Stimulated activated CD8-positive, alpha-beta memory T cell treated with anti-CD3 and anti-CD28 coated beads, Interleukin-7, amount 100 ng/mL, for 1 hour (primary cell): Measurements from ENCODE around the gene ANXA2R.
"Not testable (repeated sequence)": the region's sequence is repeated elsewhere in the genome, so short reads cannot be mapped to it uniquely, and the experiment has no call there.

Source experiments
- DNase-seq, 2 donors: peaks; one replicate each; pipeline ENCODE4 v3.0.0-alpha.2; 2020; ENCODE audit warnings: low read depth in 2 of 2

Gene ANXA2R

GRCh38 chr5:43040287-43041098 is at the start of gene ANXA2R:
TSS of gene ANXA2R (minus strand) at chr5:43040319. CDS start at chr5:43040046, 273 bp downstream.
- peak; percentile 84 to 86 for DNase-seq

DNA sequence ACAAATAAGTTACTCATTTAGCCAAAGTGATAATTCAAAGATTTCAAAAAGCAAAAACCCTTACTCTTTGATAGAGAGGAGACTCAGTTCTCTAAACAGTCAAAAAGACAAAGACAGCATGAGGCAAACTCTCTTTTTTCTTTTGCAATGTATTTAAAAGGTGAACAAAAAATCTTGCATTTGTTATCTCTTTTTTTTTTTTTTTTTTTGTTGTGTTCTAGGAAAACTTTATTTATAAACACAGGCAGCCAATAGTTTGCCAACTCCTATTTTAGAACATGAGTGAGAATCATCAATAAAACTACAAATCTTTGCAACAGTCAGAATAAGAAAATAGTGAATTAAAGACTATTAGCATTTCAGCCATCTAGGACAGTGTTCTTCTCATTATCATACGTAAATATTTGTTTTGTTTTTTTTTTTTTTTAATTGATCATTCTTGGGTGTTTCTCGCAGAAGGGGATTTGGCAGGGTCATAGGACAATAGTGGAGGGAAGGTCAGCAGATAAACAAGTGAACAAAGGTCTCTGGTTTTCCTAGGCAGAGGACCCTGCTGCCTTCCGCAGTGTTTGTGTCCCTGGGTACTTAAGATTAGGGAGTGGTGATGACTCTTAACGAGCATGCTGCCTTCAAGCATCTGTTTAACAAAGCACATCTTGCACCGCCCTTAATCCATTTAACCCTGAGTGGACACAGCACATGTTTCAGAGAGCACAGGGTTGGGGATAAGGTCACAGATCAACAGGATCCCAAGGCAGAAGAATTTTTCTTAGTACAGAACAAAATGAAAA is 46.2 kb upstream of the ANXA2R start:
- not testable (repeated sequence) for DNase-seq

GRCh38 chr5:43085453-43085852 is 45.3 kb upstream of the ANXA2R start:
- DNase-seq = no peak

GRCh38 chr5:43084468-43084867 is 44.3 kb upstream of the ANXA2R start:
- not testable (repeated sequence) for DNase-seq

DNA sequence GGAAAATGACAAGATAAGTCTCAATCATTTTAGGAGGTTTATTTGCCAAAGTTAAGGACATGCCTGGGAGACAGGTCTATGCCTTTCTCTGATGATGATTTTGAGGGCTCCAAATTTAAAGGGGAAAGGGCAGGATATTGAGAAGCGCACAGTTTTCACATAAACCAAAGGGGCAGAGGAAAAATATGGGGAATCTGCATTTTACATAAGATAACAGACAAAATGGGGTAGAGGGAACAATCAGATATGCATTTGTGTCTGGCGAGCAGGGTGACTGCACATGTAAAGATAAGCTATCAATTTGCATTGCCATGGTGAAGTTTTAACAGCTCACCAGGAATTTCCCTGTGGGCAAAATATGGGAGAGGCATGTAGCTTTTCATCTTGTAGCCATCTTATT is 41.2 kb upstream of the ANXA2R start:
- DNase-seq = not testable (repeated sequence)

DNA sequence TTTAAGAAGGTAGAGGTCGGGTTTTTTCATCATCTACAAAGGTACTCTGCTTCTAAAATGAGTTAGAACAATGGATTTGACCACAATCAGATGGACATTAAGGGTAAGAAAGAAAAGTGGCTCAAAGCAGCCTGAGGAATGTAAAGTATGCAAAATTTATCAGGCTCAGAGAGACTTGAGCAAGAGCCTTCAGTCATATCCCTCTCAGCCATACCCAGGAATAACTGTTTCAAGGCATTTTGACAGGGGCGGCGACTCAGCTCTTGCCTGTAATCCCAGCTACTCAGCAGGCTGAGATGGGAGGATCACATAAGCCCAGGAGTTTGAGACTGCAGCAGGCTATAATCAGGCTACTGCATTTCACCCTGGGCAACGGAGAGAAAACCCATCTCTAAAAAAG is 38.8 kb upstream of the ANXA2R start:
- DNase-seq = no peak

DNA sequence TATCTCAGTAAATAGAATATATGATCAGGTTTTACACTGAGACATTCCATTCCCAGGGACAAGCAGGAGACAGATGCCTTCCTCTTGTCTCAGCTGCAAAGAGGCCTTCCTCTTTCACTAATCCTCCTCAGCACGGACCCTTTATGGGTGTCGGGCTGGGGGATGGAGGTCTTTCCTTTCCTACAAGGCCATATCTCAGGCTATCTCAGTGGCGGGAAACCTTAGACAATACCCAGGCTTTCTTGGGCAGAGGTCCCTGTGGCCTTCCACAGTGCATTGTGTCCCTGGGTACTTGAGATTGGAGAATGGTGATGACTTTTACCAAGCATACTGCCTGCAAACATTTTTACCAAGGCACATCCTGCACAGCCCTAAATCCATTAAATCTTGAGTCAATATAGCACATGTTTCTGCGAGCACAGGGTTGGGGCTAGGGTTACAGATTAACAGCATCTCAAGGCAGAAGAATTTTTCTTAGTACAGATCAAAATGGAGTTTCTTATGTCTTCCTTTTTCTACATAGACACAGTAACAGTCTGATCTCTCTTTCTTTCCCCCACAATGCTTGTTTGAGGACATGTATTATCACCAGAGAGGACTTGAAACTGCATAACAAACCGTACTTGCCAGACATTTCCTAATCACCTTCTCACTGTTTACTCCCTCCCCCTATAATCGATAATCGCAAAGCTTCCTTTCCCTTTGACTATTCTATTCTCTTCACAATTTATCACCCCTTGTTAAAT is 37.5 kb upstream of the ANXA2R start:
- not testable (repeated sequence) for DNase-seq

DNA sequence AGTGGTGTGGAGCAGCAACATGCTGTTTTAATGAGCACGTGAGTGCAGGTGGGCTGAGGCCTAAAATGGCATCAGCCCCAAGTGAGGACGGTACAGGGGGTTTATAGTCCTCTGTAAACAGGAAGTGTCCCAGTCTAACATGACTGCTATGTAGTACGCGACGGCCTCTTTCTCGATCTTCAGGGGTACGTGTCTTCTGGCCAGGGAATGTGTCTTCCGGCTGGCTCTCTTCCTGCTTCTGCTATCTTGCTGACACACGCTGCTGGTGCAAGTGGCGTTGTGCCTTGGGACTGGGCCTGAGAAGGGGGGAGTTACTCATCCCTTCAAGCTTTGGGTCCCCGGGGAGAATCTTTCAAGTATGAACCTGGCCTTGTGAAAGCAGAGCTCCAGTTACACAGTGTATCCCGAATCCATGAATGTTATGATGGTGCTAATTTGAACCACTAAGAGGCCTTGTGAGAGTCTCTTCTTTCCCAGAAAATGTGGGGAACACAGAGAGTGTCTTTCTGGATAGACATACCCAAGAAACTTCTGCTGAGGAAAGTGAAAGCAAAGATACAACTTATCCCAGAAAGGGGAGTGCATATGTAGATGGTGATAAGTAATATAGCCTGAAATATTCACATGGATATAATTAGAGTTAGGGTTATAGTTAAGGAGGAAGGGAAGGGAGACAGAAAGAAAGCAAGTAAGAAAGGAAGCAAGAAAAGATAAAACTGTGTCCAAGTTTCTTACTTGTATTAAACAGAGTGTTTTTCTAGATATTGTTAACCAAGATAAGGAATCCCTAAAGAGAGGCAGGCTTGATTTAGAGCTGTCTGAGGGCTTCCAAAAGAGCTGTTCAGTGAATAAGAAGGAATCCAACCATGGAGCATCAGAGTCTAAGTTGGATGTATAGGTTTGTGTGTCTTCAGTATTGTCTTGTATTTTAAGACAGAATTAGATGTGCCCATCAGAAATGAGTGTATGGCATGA is 35.5 kb upstream of the ANXA2R start:
- DNase-seq = no peak

GRCh38 chr5:43074987-43075318 is 34.8 kb upstream of the ANXA2R start:
- no peak for DNase-seq

DNA sequence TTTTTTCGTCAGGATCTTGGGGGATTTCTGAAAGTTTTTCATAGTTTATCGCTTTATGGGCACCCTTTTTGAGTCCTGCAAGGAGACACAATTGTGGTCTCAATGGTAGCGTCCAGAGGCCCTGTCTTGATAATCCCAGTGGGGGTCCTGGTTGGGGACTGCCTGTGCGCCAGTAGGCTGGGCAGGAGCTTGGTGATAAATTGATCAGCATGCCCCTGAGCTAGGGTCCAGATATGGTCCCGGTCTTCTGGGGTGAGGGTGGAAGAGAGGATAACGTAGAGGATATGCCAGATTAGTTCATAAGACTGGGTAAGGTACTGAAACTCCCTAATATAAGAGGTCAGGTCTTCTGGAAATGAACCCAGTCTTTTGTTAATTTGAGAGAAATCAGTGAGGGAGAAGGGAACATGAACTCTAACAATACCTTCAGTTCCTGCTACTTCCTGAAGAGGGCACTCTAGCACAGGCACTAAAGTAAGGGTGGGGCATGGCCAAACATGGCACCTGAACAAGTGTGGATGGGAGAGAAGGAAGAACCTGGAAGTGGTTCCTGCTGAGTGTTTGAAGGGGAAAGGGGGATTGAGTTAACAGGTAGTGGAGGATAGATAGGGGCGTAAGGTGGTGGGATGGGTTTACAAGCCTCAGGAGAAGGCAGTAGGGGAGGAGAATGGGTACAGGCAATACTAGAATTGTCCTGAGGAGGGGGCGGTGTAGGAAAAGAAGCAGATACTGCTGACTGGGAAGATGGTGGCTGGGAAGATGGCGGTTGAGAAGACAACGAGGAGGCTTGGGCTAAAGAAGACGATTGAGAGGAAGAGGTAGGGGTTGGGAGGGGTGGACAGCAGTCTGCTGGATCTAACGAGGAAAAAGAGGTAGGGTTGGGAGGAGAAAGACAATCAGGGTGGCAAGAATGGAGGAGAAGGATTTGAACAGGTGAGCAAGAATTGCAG is 33.8 kb upstream of the ANXA2R start:
- DNase-seq = no peak

GRCh38 chr5:43069401-43069720 is 29.2 kb upstream of the ANXA2R start:
- DNase-seq = not testable (repeated sequence)

DNA sequence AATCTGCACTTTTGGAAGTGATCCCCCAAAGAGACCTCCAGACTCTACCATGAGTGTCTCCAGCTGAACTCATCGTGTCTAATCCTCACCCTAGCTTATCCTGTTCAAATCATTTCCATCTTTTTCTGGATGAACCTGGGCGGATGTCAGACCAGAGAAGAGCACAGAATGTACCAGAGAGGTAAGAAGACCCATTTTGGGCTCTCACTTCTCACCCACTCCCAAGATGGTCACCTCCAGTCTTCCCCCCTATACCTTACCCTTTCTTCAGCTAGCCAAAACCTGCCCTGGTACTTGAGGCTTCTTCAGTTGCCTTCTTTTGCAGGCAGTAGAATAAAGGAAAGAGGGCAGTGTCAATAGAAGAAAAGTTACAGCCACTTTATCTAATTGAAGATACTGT is 27.9 kb upstream of the ANXA2R start:
- DNase-seq = no peak

DNA sequence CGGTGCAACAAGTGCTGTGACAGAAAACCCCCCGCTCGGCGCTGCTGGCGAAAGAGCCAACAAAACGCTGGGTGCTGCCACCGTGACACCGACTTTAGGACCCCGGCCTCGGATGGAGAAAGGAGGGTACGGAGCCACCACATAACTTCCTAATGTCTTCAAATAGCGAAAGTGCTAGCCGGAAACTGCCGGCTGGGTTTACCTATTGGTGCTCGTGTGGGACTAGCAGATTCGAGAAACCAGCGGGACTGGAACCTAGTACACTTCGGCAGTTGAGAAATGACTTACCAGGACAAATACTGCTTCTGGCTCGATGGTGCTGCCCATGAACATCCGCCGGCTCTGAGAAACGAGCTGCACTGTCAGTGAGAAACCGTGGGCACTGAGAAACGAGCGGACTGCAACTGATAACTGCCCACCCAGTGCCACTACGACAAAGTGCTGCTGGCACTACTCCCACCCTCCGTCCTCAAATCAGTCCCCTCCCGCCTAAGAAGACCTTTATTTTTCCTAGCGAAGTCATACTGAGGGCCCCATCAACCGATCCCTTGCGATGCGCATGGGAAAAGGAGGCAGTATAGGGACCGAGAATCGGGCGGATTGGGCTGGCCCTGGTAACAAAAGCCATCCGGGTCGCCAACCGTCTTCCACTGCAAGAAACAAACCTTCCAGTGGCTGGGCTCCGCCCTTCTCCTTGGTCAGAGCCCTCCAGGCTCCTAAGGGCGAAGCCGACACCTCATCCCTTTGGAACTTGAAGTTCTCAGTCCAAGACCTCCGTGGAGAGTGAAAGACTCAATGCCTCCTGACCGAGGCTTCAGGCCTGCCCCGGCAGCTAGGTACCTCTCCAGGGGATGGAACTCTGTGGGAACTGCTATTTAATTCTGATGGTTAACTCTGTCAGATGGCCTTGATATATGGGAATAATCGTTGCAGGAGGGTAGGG is 27.0 kb upstream of the ANXA2R start:
- DNase-seq = peak; percentile 63 to 82

DNA sequence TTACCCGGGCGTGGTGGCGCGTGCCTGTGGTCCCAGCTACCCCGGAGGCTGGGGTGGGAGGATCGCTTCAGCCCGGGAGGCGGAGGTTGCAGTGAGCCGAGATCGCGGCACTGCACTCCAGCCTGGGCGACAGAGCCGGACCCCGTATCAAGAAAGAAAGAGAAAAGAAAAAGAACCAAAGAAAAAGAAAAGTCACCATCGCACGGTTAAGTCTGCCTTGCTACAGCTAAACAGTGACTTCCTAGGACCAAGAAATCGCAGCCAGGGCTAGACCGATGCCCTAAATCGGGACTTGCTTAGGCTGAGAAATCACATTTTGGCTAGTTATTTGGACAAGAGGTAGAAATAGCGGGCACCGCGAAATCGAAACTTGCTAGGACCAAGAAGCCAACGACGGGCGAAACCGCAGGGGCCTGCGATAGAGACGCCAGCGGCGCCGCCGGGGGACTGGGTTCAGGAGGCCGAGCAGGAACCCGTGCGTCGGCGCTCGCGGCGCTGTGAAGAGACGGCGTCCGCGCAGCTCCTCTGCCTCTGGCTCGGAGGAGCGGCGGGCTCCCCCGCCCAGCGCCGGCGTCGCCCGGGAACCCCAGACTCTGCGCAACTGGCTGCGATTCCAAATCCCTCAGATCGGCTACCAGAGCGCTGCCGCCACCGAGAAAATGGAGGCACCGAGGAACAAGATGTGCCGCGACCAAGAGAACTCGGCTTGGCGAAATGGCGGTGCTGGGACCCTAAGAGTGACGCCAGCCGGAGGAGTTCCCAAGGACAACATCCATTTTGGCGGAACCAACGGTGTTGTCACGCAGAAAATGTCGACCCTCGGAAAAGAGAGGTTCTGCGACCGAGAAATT is 26.1 kb upstream of the ANXA2R start:
- DNase-seq = peak; percentile 38 to 58

- no peak for DNase-seq
Observed at GRCh38 chr5:43065387-43065947, 25.3 kb upstream of the ANXA2R start.

DNA sequence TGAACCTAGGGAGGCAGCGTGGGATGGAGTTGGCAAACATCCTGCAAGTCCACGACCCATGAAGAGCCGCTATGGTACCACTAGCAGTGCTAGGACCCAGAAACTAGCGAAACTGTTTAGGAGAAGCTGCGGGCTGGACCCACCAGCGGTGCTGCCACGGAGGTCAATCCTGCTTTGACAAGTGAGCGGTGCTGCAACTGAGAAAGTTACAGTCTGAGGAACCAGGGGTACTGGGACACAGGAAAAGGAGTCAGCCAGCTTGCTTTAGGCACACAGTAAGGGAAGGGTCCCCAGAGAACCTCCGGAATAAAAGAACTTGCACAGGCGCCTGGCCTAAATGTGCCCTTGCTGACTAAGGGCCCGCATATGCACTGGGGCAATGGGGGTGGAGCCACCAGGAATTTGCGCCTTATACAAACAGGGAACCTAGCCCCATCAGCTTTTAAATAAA is 23.6 kb upstream of the ANXA2R start:
- no peak for DNase-seq

DNA sequence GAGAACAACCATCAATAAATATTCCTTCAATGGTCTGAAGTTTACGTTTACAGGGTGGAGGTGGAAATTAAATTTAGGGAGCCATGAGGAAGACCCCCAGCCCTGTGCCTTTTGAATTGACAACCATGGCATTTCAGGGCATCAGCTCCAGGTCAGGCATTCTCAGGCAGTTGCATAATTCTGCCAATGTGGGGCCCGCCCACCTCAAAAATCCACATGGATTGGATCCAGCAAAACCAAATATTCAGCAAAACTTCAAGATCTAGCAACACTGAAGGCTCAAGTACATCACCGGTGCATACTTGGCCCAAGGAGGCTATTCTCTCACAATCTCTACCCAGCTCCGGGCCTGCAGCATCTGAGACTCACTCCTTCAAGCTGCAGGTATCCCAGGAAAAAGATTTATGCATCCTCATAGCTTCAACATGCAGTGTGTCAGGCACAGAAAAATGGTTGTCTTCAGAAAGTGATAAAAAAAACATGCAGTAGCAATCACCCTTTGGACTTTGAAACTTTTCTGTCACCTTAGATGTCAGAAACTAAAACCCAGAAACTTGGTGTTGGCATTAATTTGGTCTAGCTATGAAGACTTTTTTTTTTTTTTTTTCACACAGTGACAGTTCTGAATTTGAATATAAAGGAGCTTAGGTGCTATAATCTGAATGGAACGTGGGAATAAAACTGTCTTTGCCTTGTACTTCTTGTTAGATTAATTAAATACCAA is 21.4 kb upstream of the ANXA2R start:
- no peak for DNase-seq
